Measurements from ENCODE around the gene SREK1IP1. TPM values are rescaled to one million over a fixed set of nuclear protein-coding genes. Genes with fewer than 3 reads are reported as not detected.

SREK1IP1 gene
- total RNA-seq, 2 donors from 2014 or later = 5.3 to 5.7 TPM

- intact Hi-C loops (cut with DNase I) = no loop called here
- DNase-seq (no peak), ATAC-seq (no peak)
- no peak overlapping the region for H3K27ac ChIP-seq
- WGBS, 2 donors = 24 to 40% methylated on average over 3 of the region's 3 CpGs
- peaks cover 0 to 8% of the 10 kb centered on the region in 2 donors for H3K27me3 ChIP-seq
- no peak for TF ChIP-seq CTCF (IDR thresholded peaks at IDR 0.05)
- TF ChIP-seq POLR2A (IDR thresholded peaks at IDR 0.05) = no peak
- H3K4me1 ChIP-seq = peaks cover 11% of the 10 kb centered on the region
- no peak overlapping the region for H3K4me3 ChIP-seq
- H3K36me3 ChIP-seq (replicated peaks in 1 of 2; ENCODE audit: insufficient read depth in 1 of 2, low read depth in 2 of 2) = no peaks in the 10 kb centered on the region
- no peaks in the 10 kb centered on the region for H3K9me3 ChIP-seq
These were observed 77.2 kb downstream of the SREK1IP1 start for GRCh38 chr5:64691291-64691690.

- Histone ChIP-seq H3K36me3 (replicated peaks in 1 of 2; ENCODE audit: insufficient read depth in 1 of 2, low read depth in 2 of 2) (no peaks in the 10 kb centered on the region), H3K4me3 (no peak within 1 kb of the TSS), H3K27ac (no peak within 1 kb of the TSS), H3K9me3 (no peaks in the 10 kb centered on the region), H3K4me1 (peaks cover 11% of the 10 kb centered on the region), H3K27me3 (peaks cover 0 to 8% of the 10 kb centered on the region in 2 donors)
- ATAC-seq (peak; percentile 27), DNase-seq (peak in 1 of 4 donors; percentile 19)
- TF ChIP-seq POLR2A (IDR thresholded peaks at IDR 0.05) = no peak
- TF ChIP-seq CTCF (IDR thresholded peaks at IDR 0.05) = no peak
- intact Hi-C loops (cut with DNase I) = no loop called here
- WGBS, 2 donors = 1 to 2% methylated on average over 23 to 70 of the region's 71 CpGs
These were observed 77.9 kb downstream of the SREK1IP1 start, which contains the start of gene SHISAL2B for GRCh38 chr5:64690417-64691151. Gene SHISAL2B (plus strand): TSS chr5:64690503. CDS start chr5:64690624, 121 bp downstream.

- peaks cover 0 to 8% of the 10 kb centered on the region in 2 donors for H3K27me3 ChIP-seq
- H3K36me3 ChIP-seq (replicated peaks in 1 of 2; ENCODE audit: insufficient read depth in 1 of 2, low read depth in 2 of 2) = no peaks in the 10 kb centered on the region
- no peaks in the 10 kb centered on the region for H3K9me3 ChIP-seq
- TF ChIP-seq POLR2A (IDR thresholded peaks at IDR 0.05) (no peak), CTCF (IDR thresholded peaks at IDR 0.05) (no peak)
- no peak overlapping the region for H3K4me3 ChIP-seq
- DNase-seq (no peak), ATAC-seq (no peak)
- intact Hi-C loops (cut with DNase I) = no loop called here
- 0 to 1% methylated on average over 9 of the region's 9 CpGs for WGBS, 2 donors
- H3K27ac ChIP-seq = no peak overlapping the region
- peaks cover 11% of the 10 kb centered on the region for H3K4me1 ChIP-seq
These were observed 78.4 kb downstream of the SREK1IP1 start for GRCh38 chr5:64690104-64690416.

GRCh38 chr5:64688965-64689364, 79.5 kb downstream of the SREK1IP1 start:
- no peak for ATAC-seq
- Histone ChIP-seq H3K9me3 (no peaks in the 10 kb centered on the region), H3K36me3 (replicated peaks in 1 of 2; ENCODE audit: insufficient read depth in 1 of 2, low read depth in 2 of 2) (no peaks in the 10 kb centered on the region), H3K4me1 (peaks cover 11% of the 10 kb centered on the region), H3K27me3 (peaks cover 0 to 8% of the 10 kb centered on the region in 2 donors), H3K27ac (no peak overlapping the region), H3K4me3 (no peak overlapping the region)
- intact Hi-C loops (cut with DNase I) = no loop called here
- 41 to 61% methylated on average over 3 of the region's 3 CpGs for WGBS, 2 donors
- TF ChIP-seq CTCF (IDR thresholded peaks at IDR 0.05) (no peak), POLR2A (IDR thresholded peaks at IDR 0.05) (no peak)
- no peak for DNase-seq

- Histone ChIP-seq H3K4me3 (no peak overlapping the region), H3K36me3 (replicated peaks in 1 of 2; ENCODE audit: insufficient read depth in 1 of 2, low read depth in 2 of 2) (no peaks in the 10 kb centered on the region), H3K9me3 (no peaks in the 10 kb centered on the region), H3K27ac (no peak overlapping the region), H3K27me3 (peaks cover 0 to 8% of the 10 kb centered on the region in 2 donors), H3K4me1 (peaks cover 11% of the 10 kb centered on the region)
- intact Hi-C loops (cut with DNase I) = no loop called here
- no peak for DNase-seq
- ATAC-seq = no peak
- no peak for TF ChIP-seq CTCF (IDR thresholded peaks at IDR 0.05)
- WGBS, 2 donors = 62 to 66% methylated on average over 3 of the region's 3 CpGs
These were observed 80.1 kb downstream of the SREK1IP1 start for GRCh38 chr5:64688391-64688790.

Data from body of pancreas (tissue), 4 donors.